Colonic mucosa (tissue), 4 donors: Measurements from ENCODE around the gene ZFP42. TPM values are rescaled to one million over a fixed set of nuclear protein-coding genes. Genes with fewer than 3 reads are reported as not detected.

Source experiments
- DNase-seq: peaks from one replicate; pipeline ENCODE4 v3.0.0-alpha.2; 2020
- H3K27ac ChIP-seq: fragments of 200-600 bp; one replicate; pipeline ENCODE4 v1.8.0; 2021
- H3K27me3 ChIP-seq: fragments of 200-600 bp; one replicate; pipeline ENCODE4 v1.8.0; 2021
- H3K36me3 ChIP-seq: fragments of 200-600 bp; one replicate; pipeline ENCODE4 v1.8.0; 2021
- H3K4me1 ChIP-seq: fragments of 200-600 bp; one replicate; pipeline ENCODE4 v1.8.0; 2021; ENCODE audit warnings: mild to moderate bottlenecking
- H3K4me3 ChIP-seq: fragments of 200-600 bp; one replicate; pipeline ENCODE4 v1.8.0; 2021
- H3K9ac ChIP-seq, 2 donors: one replicate each; pipeline ENCODE4 v1.7.0; 2013; ENCODE audit warnings: control low read depth in 2 of 2, low read depth in 2 of 2, low read length in 2 of 2
- H3K9me3 ChIP-seq: fragments of 200-600 bp; one replicate; pipeline ENCODE4 v1.8.0; 2021
- CTCF ChIP-seq: fragments of 200-600 bp; IDR thresholded peaks from one replicate; pipeline ENCODE4 v1.8.0; 2022; ENCODE audit warnings: antibody characterized with exemption, mild to moderate bottlenecking
- intact Hi-C: fragments of 100-400 bp; cut with DNase I; formaldehyde crosslinking; loops from one replicate; pipeline ENCODE4 v1.14.1; 2022
- total RNA-seq, 2 donors: library from RNA; stranded (reverse); fragmentation: NEBNext Ultra II Directional in 1 of 2; extraction: Animal tissue kit (Norgen Biotek cat#: 25700) in 1 of 2; gene quantifications; one replicate each; pipeline ENCODE4 v1.2.1, GENCODE V29; 2021
- donor health status: healthy.
- donor health status: DM: no; HTN: no; CAD: no.
- donor health status: DM: no; HTN: no; CAD: no.

The ZFP42 gene
- total RNA-seq, 2 donors from 2014 or later: 0.12 TPM; not detected in 1

- no peak overlapping the region for H3K9ac ChIP-seq
- intact Hi-C loops: no loop called here
- TF ChIP-seq CTCF: no peak
- H3K9me3 ChIP-seq: no peaks in the 10 kb centered on the region
- no peak overlapping the region for H3K4me3 ChIP-seq
- no peaks in the 10 kb centered on the region for H3K36me3 ChIP-seq
- H3K27me3 ChIP-seq: no peaks in the 10 kb centered on the region
- H3K4me1 ChIP-seq: no peaks in the 10 kb centered on the region
- no peak overlapping the region for H3K27ac ChIP-seq
- no peak for DNase-seq
These were observed 36.2 kb downstream of the ZFP42 start for GRCh38 chr4:188031751-188032150.

GRCh38 chr4:188032170-188032569 is 36.6 kb downstream of the ZFP42 start:
- no peak overlapping the region for H3K4me3 ChIP-seq
- no peak overlapping the region for H3K9ac ChIP-seq
- intact Hi-C loops: no loop called here
- no peak for TF ChIP-seq CTCF
- no peaks in the 10 kb centered on the region for H3K9me3 ChIP-seq
- H3K27me3 ChIP-seq: no peaks in the 10 kb centered on the region
- H3K36me3 ChIP-seq: no peaks in the 10 kb centered on the region
- H3K27ac ChIP-seq: no peak overlapping the region
- DNase-seq: no peak
- H3K4me1 ChIP-seq: no peaks in the 10 kb centered on the region

GRCh38 chr4:188032583-188032982 is 37.0 kb downstream of the ZFP42 start:
- intact Hi-C loops: no loop called here
- no peaks in the 10 kb centered on the region for H3K9me3 ChIP-seq
- H3K4me3 ChIP-seq: no peak overlapping the region
- DNase-seq: no peak
- no peak for TF ChIP-seq CTCF
- no peaks in the 10 kb centered on the region for H3K4me1 ChIP-seq
- no peaks in the 10 kb centered on the region for H3K27me3 ChIP-seq
- H3K9ac ChIP-seq: no peak overlapping the region
- no peak overlapping the region for H3K27ac ChIP-seq
- no peaks in the 10 kb centered on the region for H3K36me3 ChIP-seq

- no peak for TF ChIP-seq CTCF
- intact Hi-C loops: no loop called here
- no peak for DNase-seq
- no peak overlapping the region for H3K9ac ChIP-seq
- H3K36me3 ChIP-seq: no peaks in the 10 kb centered on the region
- no peak overlapping the region for H3K27ac ChIP-seq
- no peaks in the 10 kb centered on the region for H3K4me1 ChIP-seq
- no peaks in the 10 kb centered on the region for H3K27me3 ChIP-seq
- H3K9me3 ChIP-seq: no peaks in the 10 kb centered on the region
- no peak overlapping the region for H3K4me3 ChIP-seq
These were observed 41.6 kb downstream of the ZFP42 start for GRCh38 chr4:188037003-188037713.

GRCh38 chr4:188041721-188042120 is 46.1 kb downstream of the ZFP42 start:
- Histone ChIP-seq H3K36me3 (no peaks in the 10 kb centered on the region), H3K27ac (no peak overlapping the region), H3K4me1 (no peaks in the 10 kb centered on the region), H3K9ac (no peak overlapping the region), H3K27me3 (no peaks in the 10 kb centered on the region), H3K4me3 (no peak overlapping the region), H3K9me3 (no peaks in the 10 kb centered on the region)
- no peak for DNase-seq
- TF ChIP-seq CTCF: no peak
- intact Hi-C loops: no loop called here
